Measurements from ENCODE around the gene ERBB2. TPM values are rescaled to one million over a fixed set of nuclear protein-coding genes. Genes with fewer than 3 reads are reported as not detected.
A peak's percentile ranks its signal among the peaks of the same experiment; 100 is the strongest.

ERBB2 gene
- total and polyA plus RNA-seq, 2 of the 13 experiments (the other 11 are each of a cell fraction or from before 2014, with no cell fraction given), result 57.7 to 64.1 TPM

DNA sequence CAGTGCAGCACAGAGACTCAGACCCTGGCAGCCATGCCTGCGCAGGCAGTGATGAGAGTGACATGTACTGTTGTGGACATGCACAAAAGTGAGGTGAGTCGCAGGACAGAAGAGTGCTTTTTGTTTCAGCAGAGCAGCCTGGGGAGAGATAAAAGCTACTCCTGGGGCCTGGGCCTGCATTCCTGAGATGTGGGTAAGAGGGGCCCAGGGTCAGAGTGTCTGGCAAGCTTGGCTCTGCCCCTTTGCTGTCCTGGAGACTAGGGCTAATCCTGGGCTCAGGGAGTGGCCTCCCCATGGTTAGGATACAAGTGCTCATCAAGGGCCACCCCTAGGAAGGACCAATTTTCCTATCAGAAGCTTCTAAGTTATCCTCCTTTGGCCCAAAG lies 4.8 kb upstream of the ERBB2 start (continued):
- TF ChIP-seq ATAD3A (CRISPR knock-in tag; IDR thresholded peaks at IDR 0.05) (0 out of 2 replicates have a peak, but pooled peaks have one; percentile 51), SP140L (CRISPR knock-in tag; IDR thresholded peaks at IDR 0.05; ENCODE audit: borderline replicate concordance) (peak; percentile 30; the same call in 1 of the 2 replicates), AGO2 (optimal IDR thresholded peaks at IDR 0.05; ENCODE audit: low read depth, low read length) (peak; percentile 7), ZNF766 (CRISPR knock-in tag; IDR thresholded peaks at IDR 0.05; ENCODE audit: borderline replicate concordance) (peak; percentile 79; the same call in 1 of the 2 replicates), HNRNPH1 (optimal IDR thresholded peaks at IDR 0.05; ENCODE audit: low read depth, low read length) (peak; percentile 35), PPARG (CRISPR knock-in tag; conservative IDR thresholded peaks at IDR 0.05) (0 out of 2 replicates have a peak, but pooled peaks have one; percentile 6)

DNA sequence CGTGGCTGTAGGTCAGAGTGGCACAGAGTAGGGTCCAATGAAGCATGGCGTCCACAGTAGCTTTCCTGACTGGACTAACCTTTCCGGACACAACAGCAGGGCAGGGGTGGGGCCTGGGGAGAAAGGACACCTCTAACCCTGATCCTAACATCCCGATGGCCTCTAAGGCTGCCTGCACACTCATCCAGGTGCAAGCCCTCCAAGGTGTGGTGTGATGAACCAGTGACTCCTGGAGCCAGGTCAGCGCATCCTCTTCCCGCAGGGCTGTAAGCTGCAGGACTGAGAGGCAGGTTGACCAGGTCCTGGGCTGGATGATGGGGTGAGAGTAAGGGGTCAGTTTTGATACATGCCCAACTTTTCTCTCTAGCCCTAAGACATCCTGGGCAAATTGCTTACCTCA lies 3.1 kb upstream of the ERBB2 start:
- Histone ChIP-seq H3K27me3 (ENCODE audit: control insufficient read depth in 1 of 2, insufficient read depth in 2 of 2, low read length in 2 of 2) (no peaks in the 10 kb centered on the region), H3K9ac (ENCODE audit: insufficient read depth, low read depth, low read length) (peak overlapping the region; percentile 31), H3K79me2 (ENCODE audit: insufficient read depth, low read length) (peaks cover 27% of the 10 kb centered on the region), H3K4me3 (replicated peaks in 1 of 3; ENCODE audit: insufficient read depth in 1 of 3, low read depth in 2 of 3, low read length in 3 of 3) (peak overlapping the region in 2 of 3 experiments; percentile 54 to 77; a peak in 3 of 6 replicates), H3K36me3 (replicated peaks in 1 of 2; ENCODE audit: control insufficient read depth in 1 of 2, insufficient read depth in 2 of 2, low read length in 2 of 2) (no peaks in the 10 kb centered on the region), H2AFZ (ENCODE audit: low read length) (no peak overlapping the region), H4K20me1 (ENCODE audit: insufficient read depth, low read length) (no peaks in the 10 kb centered on the region), H3K27ac (ENCODE audit: extremely low read length, insufficient read depth, low read length) (peak overlapping the region; percentile 99), H3K9me3 (ENCODE audit: low read length) (no peaks in the 10 kb centered on the region), H3K4me1 (ENCODE audit: insufficient read depth, low read length) (peaks cover 71% of the 10 kb centered on the region), H3K4me2 (ENCODE audit: low read depth, low read length) (peak overlapping the region; percentile 100)
- in situ Hi-C loops (cut with HindIII; ENCODE audit: extremely low pct_ligation_motif_present, low pct_unique_long_range_greater_than_20kb) (no loop called here), intact Hi-C loops (cut with micrococcal nuclease; ENCODE audit: unreplicated experiment) (no loop called here)
- DNase-seq (ENCODE audit: low spot score), result no peak
- TF ChIP-seq STAG1 (CRISPR knock-in tag; IDR thresholded peaks at IDR 0.05), result no peak
- TF ChIP-seq TEAD3 (CRISPR knock-in tag; optimal IDR thresholded peaks at IDR 0.05; ENCODE audit: borderline replicate concordance), result peak; percentile 18
- ChIA-PET CTCF (ENCODE audit: low intra/inter-chr PET ratio, low total read pairs) (no interaction called here), POLR2A (interaction anchor here (1.0 to 4.4 kb wide), 15 partner anchors 8 to 295 kb away, joined by 3 to 96 read pairs (median 21); partner anchors contain the start of genes FBXL20, GRB7, MIEN1 and PGAP3)
- 67% methylated on average over 5 of the region's 6 CpGs for WGBS (ENCODE audit: low lambda C conversion rate)
- no TSS peak for BruUV-seq (replicated peaks)
- no peak for ATAC-seq
- FAIRE-seq, result no peak
